IgD-negative memory B cell (primary cell): ENCODE data around the gene CANX. TPM values are rescaled to one million over a fixed set of nuclear protein-coding genes. Genes with fewer than 3 reads are reported as not detected.
A peak's percentile ranks its signal among the peaks of the same experiment; 100 is the strongest.

ENCODE experiments used
- H3K27ac Mint-ChIP-seq, 3 donors: one replicate each; pipeline ENCODE4 v1.8.0; 2020 to 2022; ENCODE audit warnings: mild to moderate bottlenecking in 3 of 3, mixed read lengths in 3 of 3, moderate library complexity in 1 of 3
- H3K27me3 Mint-ChIP-seq: one replicate; pipeline ENCODE4 v1.8.0; 2021; ENCODE audit warnings: mixed read lengths
- H3K36me3 Mint-ChIP-seq: one replicate; pipeline ENCODE4 v1.8.0; 2020; ENCODE audit warnings: mild to moderate bottlenecking, mixed read lengths
- H3K4me1 Mint-ChIP-seq, 3 donors: one replicate each; pipeline ENCODE4 v1.8.0; 2020 to 2022; ENCODE audit warnings: mixed read lengths in 3 of 3, mild to moderate bottlenecking in 1 of 3
- H3K4me3 Mint-ChIP-seq, 4 donors: one replicate each; pipeline ENCODE4 v1.8.0; 2020 to 2022; ENCODE audit warnings: mild to moderate bottlenecking in 4 of 4, mixed read lengths in 4 of 4, moderate library complexity in 3 of 4
- H3K9me3 Mint-ChIP-seq, 3 donors: one replicate each; pipeline ENCODE4 v1.8.0; 2020 to 2021; ENCODE audit warnings: mixed read lengths in 3 of 3, mild to moderate bottlenecking in 1 of 3
- polyA plus RNA-seq: library from polyadenylated mRNA; unstranded; fragments of 300-500 nt; fragmentation: Illumina TruSeq; gene quantifications from one replicate; pipeline ENCODE4 v1.2.3, GENCODE V29; 2021

The CANX gene
- polyA plus RNA-seq, 1 donor from 2014 or later = 147 TPM

- H3K27me3 Mint-ChIP-seq = no peaks in the 10 kb centered on the region
These were observed 61.1 kb downstream of the CANX start for GRCh38 chr5:179759581-179760551.

GRCh38 chr5:179762079-179762780 is 63.5 kb downstream of the CANX start:
- Mint-ChIP-seq H3K27ac (peak overlapping the region; percentile 20 to 74 (median 54)), H3K9me3 (no peaks in the 10 kb centered on the region), H3K4me3 (peak overlapping the region in 2 of 4 donors; percentile 10 to 28), H3K4me1 (peaks cover 25 to 37% (median 35%) of the 10 kb centered on the region in 3 donors), H3K27me3 (no peaks in the 10 kb centered on the region), H3K36me3 (peaks cover 1% of the 10 kb centered on the region)

More at GRCh38 chr5:179759581-179760551, 61.1 kb downstream of the CANX start:
- Mint-ChIP-seq H3K27ac (peak overlapping the region in 2 of 3 donors; percentile 55 to 90), H3K36me3 (no peaks in the 10 kb centered on the region), H3K4me3 (peak overlapping the region in 1 of 4 donors; percentile 24), H3K9me3 (no peaks in the 10 kb centered on the region), H3K4me1 (peaks cover 28 to 48% (median 47%) of the 10 kb centered on the region in 3 donors)

GRCh38 chr5:179762781-179763176 is 64.0 kb downstream of the CANX start:
- H3K4me1 Mint-ChIP-seq = peaks cover 25 to 38% (median 35%) of the 10 kb centered on the region in 3 donors
- H3K27ac Mint-ChIP-seq = peak overlapping the region; percentile 54 to 86 (median 74)
- no peaks in the 10 kb centered on the region for H3K9me3 Mint-ChIP-seq
- no peaks in the 10 kb centered on the region for H3K27me3 Mint-ChIP-seq
- peaks cover 1% of the 10 kb centered on the region for H3K36me3 Mint-ChIP-seq
- H3K4me3 Mint-ChIP-seq = no peak overlapping the region

- no peak overlapping the region for H3K4me3 Mint-ChIP-seq
These were observed 64.6 kb downstream of the CANX start for GRCh38 chr5:179763215-179763945.

GRCh38 chr5:179764056-179764455 is 65.3 kb downstream of the CANX start:
- peak overlapping the region in 1 of 3 donors; percentile 86 for H3K27ac Mint-ChIP-seq
- H3K4me3 Mint-ChIP-seq = no peak overlapping the region
- no peaks in the 10 kb centered on the region for H3K27me3 Mint-ChIP-seq
- H3K36me3 Mint-ChIP-seq = peaks cover 1% of the 10 kb centered on the region
- H3K9me3 Mint-ChIP-seq = no peaks in the 10 kb centered on the region
- H3K4me1 Mint-ChIP-seq = peaks cover 25 to 37% (median 35%) of the 10 kb centered on the region in 3 donors

More at GRCh38 chr5:179763215-179763945, 64.6 kb downstream of the CANX start:
- Mint-ChIP-seq H3K4me1 (peaks cover 25 to 39% (median 35%) of the 10 kb centered on the region in 3 donors), H3K9me3 (no peaks in the 10 kb centered on the region), H3K27me3 (no peaks in the 10 kb centered on the region), H3K27ac (peak overlapping the region in 2 of 3 donors; percentile 54 to 86), H3K36me3 (peaks cover 1% of the 10 kb centered on the region)

GRCh38 chr5:179765400-179765799 is 66.6 kb downstream of the CANX start:
- peak overlapping the region in 1 of 3 donors; percentile 35 for H3K27ac Mint-ChIP-seq
- H3K4me1 Mint-ChIP-seq = peaks cover 16 to 28% (median 21%) of the 10 kb centered on the region in 3 donors
- peaks cover 2% of the 10 kb centered on the region for H3K36me3 Mint-ChIP-seq
- H3K4me3 Mint-ChIP-seq = no peak overlapping the region
- no peaks in the 10 kb centered on the region for H3K9me3 Mint-ChIP-seq
- H3K27me3 Mint-ChIP-seq = no peaks in the 10 kb centered on the region

GRCh38 chr5:179766021-179766725 is 67.4 kb downstream of the CANX start:
- Mint-ChIP-seq H3K4me1 (peaks cover 13 to 26% (median 17%) of the 10 kb centered on the region in 3 donors), H3K27ac (peak overlapping the region in 1 of 3 donors; percentile 59), H3K9me3 (no peaks in the 10 kb centered on the region), H3K4me3 (no peak overlapping the region), H3K36me3 (peaks cover 4% of the 10 kb centered on the region), H3K27me3 (no peaks in the 10 kb centered on the region)

- Mint-ChIP-seq H3K4me1 (peaks cover 9 to 22% (median 15%) of the 10 kb centered on the region in 3 donors), H3K27me3 (no peaks in the 10 kb centered on the region), H3K27ac (peak overlapping the region in 1 of 3 donors; percentile 59), H3K9me3 (no peaks in the 10 kb centered on the region), H3K36me3 (peaks cover 4% of the 10 kb centered on the region), H3K4me3 (no peak overlapping the region)
These were observed 68.1 kb downstream of the CANX start for GRCh38 chr5:179766726-179767455.

GRCh38 chr5:179767496-179768100 is 68.8 kb downstream of the CANX start:
- H3K36me3 Mint-ChIP-seq = peaks cover 4% of the 10 kb centered on the region
- no peak overlapping the region for H3K4me3 Mint-ChIP-seq
- no peaks in the 10 kb centered on the region for H3K9me3 Mint-ChIP-seq
- peaks cover 6 to 16% (median 9%) of the 10 kb centered on the region in 3 donors for H3K4me1 Mint-ChIP-seq
- H3K27me3 Mint-ChIP-seq = no peaks in the 10 kb centered on the region
- no peak overlapping the region for H3K27ac Mint-ChIP-seq

GRCh38 chr5:179768326-179769085 is 69.7 kb downstream of the CANX start:
- H3K27ac Mint-ChIP-seq = no peak overlapping the region
- H3K27me3 Mint-ChIP-seq = no peaks in the 10 kb centered on the region
- peaks cover under 1 to 8% (median under 1%) of the 10 kb centered on the region in 3 donors for H3K4me1 Mint-ChIP-seq

GRCh38 chr5:179769271-179769670 is 70.5 kb downstream of the CANX start:
- Mint-ChIP-seq H3K4me1 (peaks cover 0 to 6% (median 0%) of the 10 kb centered on the region in 3 donors), H3K36me3 (peaks cover 4% of the 10 kb centered on the region), H3K27me3 (no peaks in the 10 kb centered on the region), H3K27ac (no peak overlapping the region), H3K9me3 (no peaks in the 10 kb centered on the region), H3K4me3 (no peak overlapping the region)

More at GRCh38 chr5:179768326-179769085, 69.7 kb downstream of the CANX start:
- Mint-ChIP-seq H3K36me3 (peaks cover 4% of the 10 kb centered on the region), H3K9me3 (no peaks in the 10 kb centered on the region), H3K4me3 (no peak overlapping the region)

- no peaks in the 10 kb centered on the region for H3K27me3 Mint-ChIP-seq
- H3K4me3 Mint-ChIP-seq = no peak overlapping the region
- H3K9me3 Mint-ChIP-seq = no peaks in the 10 kb centered on the region
- peaks cover 4% of the 10 kb centered on the region for H3K36me3 Mint-ChIP-seq
- peaks cover 0 to 6% (median 0%) of the 10 kb centered on the region in 3 donors for H3K4me1 Mint-ChIP-seq
- no peak overlapping the region for H3K27ac Mint-ChIP-seq
These were observed 71.0 kb downstream of the CANX start for GRCh38 chr5:179769796-179770195.
